HEK293T (cell line): Measurements from ENCODE around the gene ZNF358.

Experiments
- FOXA1 ChIP-seq: fragments of 450-650 bp; IDR thresholded peaks from 2 replicates; pipeline ENCODE4 v1.6.1; 2016; ENCODE audit warnings: mild to moderate bottlenecking
- FOXM1 ChIP-seq: fragments of 450-650 bp; IDR thresholded peaks from 2 replicates; pipeline ENCODE4 v1.6.1; 2017; ENCODE audit warnings: mild to moderate bottlenecking, borderline replicate concordance

- no peak for TF ChIP-seq FOXM1
- TF ChIP-seq FOXA1: no peak
Observed at GRCh38 chr19:7515645-7516151, at the start of gene ZNF358.
